DND-41 (cell line): Measurements from ENCODE around the gene AKAP5.

ENCODE experiments used
- CTCF ChIP-seq: IDR thresholded peaks from 2 replicates; pipeline ENCODE4 v1.5.1; 2012; ENCODE audit warnings: borderline replicate concordance, low read length, moderate library complexity, mild to moderate bottlenecking; ENCODE audit not compliant: poor library complexity, severe bottlenecking; ENCODE audit errors: extremely low read depth
- EZH2 ChIP-seq: IDR thresholded peaks from 3 replicates; pipeline ENCODE4 v1.6.1; 2012; ENCODE audit warnings: borderline replicate concordance, low read depth, mild to moderate bottlenecking, moderate library complexity, low read length, inconsistent platforms; ENCODE audit not compliant: severe bottlenecking

- TF ChIP-seq CTCF = no peak
- TF ChIP-seq EZH2 = no peak
Observed at GRCh38 chr14:64463873-64464272, 1.4 kb upstream of the AKAP5 start.
